ENCODE measurements around the gene DIS3L2.

Gene DIS3L2

GRCh38 chr2:231960810-231961348 lies 634 bp upstream of the DIS3L2 start:
- DNase-seq, result no peak

GRCh38 chr2:231965102-231965501 lies 3.6 kb downstream of the DIS3L2 start:
- DNase-seq, result no peak

- no peak for DNase-seq
Measured at GRCh38 chr2:231966886-231967285, 5.4 kb downstream of the DIS3L2 start.

- DNase-seq, result no peak
Measured at GRCh38 chr2:231968820-231969219, 7.3 kb downstream of the DIS3L2 start.

GRCh38 chr2:231970461-231970860 lies 8.9 kb downstream of the DIS3L2 start:
- DNase-seq, result no peak

GRCh38 chr2:231975001-231975400 lies 13.5 kb downstream of the DIS3L2 start:
- DNase-seq, result no peak

GRCh38 chr2:231977430-231977829 lies 15.9 kb downstream of the DIS3L2 start:
- DNase-seq, result no peak

- DNase-seq, result no peak
Measured at GRCh38 chr2:231984992-231985391, 23.5 kb downstream of the DIS3L2 start.

GRCh38 chr2:231985823-231986261 lies 24.3 kb downstream of the DIS3L2 start:
- no peak for DNase-seq

GRCh38 chr2:231987124-231987727 lies 25.7 kb downstream of the DIS3L2 start:
- no peak for DNase-seq

GRCh38 chr2:231988179-231988866 lies 26.8 kb downstream of the DIS3L2 start:
- no peak for DNase-seq

GRCh38 chr2:231991664-231992063 lies 30.2 kb downstream of the DIS3L2 start:
- no peak for DNase-seq

- no peak for DNase-seq
Measured at GRCh38 chr2:231992888-231993287, 31.4 kb downstream of the DIS3L2 start.

GRCh38 chr2:231996797-231997540 lies 35.5 kb downstream of the DIS3L2 start:
- no peak for DNase-seq

- DNase-seq, result no peak
Measured at GRCh38 chr2:231998046-231998445, 36.5 kb downstream of the DIS3L2 start.

- DNase-seq, result no peak
Measured at GRCh38 chr2:232000439-232000838, 38.9 kb downstream of the DIS3L2 start.

GRCh38 chr2:232001073-232001472 lies 39.6 kb downstream of the DIS3L2 start:
- DNase-seq, result no peak

GRCh38 chr2:232006253-232006652 lies 44.7 kb downstream of the DIS3L2 start:
- DNase-seq, result no peak

GRCh38 chr2:232008907-232009638 lies 47.6 kb downstream of the DIS3L2 start:
- DNase-seq, result no peak

GRCh38 chr2:232009639-232010274 lies 48.2 kb downstream of the DIS3L2 start:
- DNase-seq, result no peak

GRCh38 chr2:232013701-232014353 lies 52.3 kb downstream of the DIS3L2 start:
- DNase-seq, result no peak

GRCh38 chr2:232014681-232015080 lies 53.2 kb downstream of the DIS3L2 start:
- DNase-seq, result no peak
